Measurements from ENCODE around the gene TCEAL5. TPM values are rescaled to one million over a fixed set of nuclear protein-coding genes. Genes with fewer than 3 reads are reported as not detected.

The TCEAL5 gene
- total and polyA plus RNA-seq, 2 of the 8 experiments (the other 6 are each of a cell fraction or from before 2014, with no cell fraction given), result 0.17 to 6.6 TPM

GRCh38 chrX:103248553-103248952 is 28.0 kb downstream of the TCEAL5 start:
- Histone ChIP-seq H2BK20ac (ENCODE audit: low read length) (no peak overlapping the region), H2BK15ac (ENCODE audit: low read length) (no peak overlapping the region), H2BK5ac (ENCODE audit: low read depth, low read length) (no peak overlapping the region), H2AK5ac (ENCODE audit: low read depth, low read length) (no peak overlapping the region), H2BK120ac (replicated peaks; ENCODE audit: low read depth, low read length) (no peak overlapping the region), H3K79me1 (ENCODE audit: low read depth, low read length) (no peaks in the 10 kb centered on the region), H3K4me2 (ENCODE audit: insufficient read depth in 1 of 2, low read depth in 2 of 2, low read length in 2 of 2) (no peak overlapping the region), H3K27me3 (replicated peaks in 1 of 4; ENCODE audit: control insufficient read depth in 3 of 4, extremely low read depth in 1 of 4, insufficient read depth in 3 of 4, low read length in 3 of 4) (no peaks in the 10 kb centered on the region), H4K91ac (replicated peaks; ENCODE audit: insufficient read length, low read length) (no peak overlapping the region), H4K8ac (ENCODE audit: extremely low read depth, insufficient read depth, low read length) (no peak overlapping the region), H3K27ac (ENCODE audit: low read depth, low read length) (no peak overlapping the region), H3K18ac (ENCODE audit: extremely low read depth, low read length) (no peak overlapping the region), H3K36me3 (ENCODE audit: control insufficient read depth in 2 of 4, insufficient read depth in 4 of 4, low read length in 3 of 4) (peaks cover 0 to 13% (median 6%) of the 10 kb centered on the region in 4 experiments; a peak in 5 of 8 replicates), H2AFZ (ENCODE audit: low read length) (no peak overlapping the region), H3K4ac (replicated peaks; ENCODE audit: insufficient read length, low read depth, low read length) (no peak overlapping the region), H3K23ac (ENCODE audit: insufficient read length) (no peak overlapping the region), H4K20me1 (replicated peaks in 1 of 2; ENCODE audit: control insufficient read depth in 1 of 2, insufficient read depth in 2 of 2, low read length in 2 of 2) (no peaks in the 10 kb centered on the region), H3K23me2 (ENCODE audit: low read depth, low read length) (no peaks in the 10 kb centered on the region), H4K5ac (ENCODE audit: insufficient read length, low read depth, low read length) (no peak overlapping the region), H3K79me2 (ENCODE audit: control insufficient read depth in 1 of 2, insufficient read depth in 2 of 2, low read length in 2 of 2) (peaks cover 0 to 11% of the 10 kb centered on the region in 2 experiments; a peak in 2 of 4 replicates), H3K9ac (replicated peaks in 1 of 4; ENCODE audit: extremely low read depth in 1 of 4, low read depth in 3 of 4, low read length in 3 of 4) (no peak overlapping the region), H2BK12ac (ENCODE audit: low read depth, low read length) (no peak overlapping the region), H3K9me3 (ENCODE audit: insufficient read depth in 2 of 2, low read depth in 1 of 2, low read length in 1 of 2) (no peaks in the 10 kb centered on the region), H3K4me1 (replicated peaks in 1 of 4; ENCODE audit: control insufficient read depth in 3 of 4, insufficient read depth in 4 of 4, low read length in 3 of 4) (peaks cover 0 to 3% (median 0%) of the 10 kb centered on the region in 4 experiments; a peak in 2 of 7 replicates), H3K4me3 (ENCODE audit: extremely low read depth in 1 of 4, insufficient read depth in 2 of 4, low read depth in 3 of 4, low read length in 4 of 4) (no peak overlapping the region), H3K56ac (replicated peaks; ENCODE audit: insufficient read length, low read depth, low read length) (no peak overlapping the region), H3K14ac (ENCODE audit: insufficient read length) (no peak overlapping the region)
- TF ChIP-seq SIRT6 (IDR thresholded peaks at IDR 0.05; ENCODE audit: low read length) (no peak), RAD21 (IDR thresholded peaks at IDR 0.05 in 1 of 2, conservative IDR thresholded peaks at IDR 0.05 in 1 of 2; ENCODE audit: low read depth in 2 of 2, low read length in 2 of 2) (peak; percentile 20 to 25; a peak in 2 of 4 replicates), CTCF (IDR thresholded peaks at IDR 0.05; ENCODE audit: control extremely low read depth in 1 of 3, insufficient read depth in 1 of 3, low read depth in 1 of 3, low read length in 3 of 3) (peak in 1 of 3 experiments; percentile 12; a peak in 1 of 4 replicates)
- DNase-seq (ENCODE audit: low read depth in 1 of 2, low spot score in 2 of 2) (no peak), FAIRE-seq (no peak)
- ChIA-PET CTCF (ENCODE audit: partially characterized antibody) (interaction anchor here (0.7 to 1.0 kb wide), 5 partner anchors 17 to 121 kb away, joined by 3 to 8 read pairs (median 3); no protein-coding TSS in a partner anchor), POLR2A (ENCODE audit: partially characterized antibody) (no interaction called here)
